ENCODE results near the gene MTCL1. TPM values are rescaled to one million over a fixed set of nuclear protein-coding genes. Genes with fewer than 3 reads are reported as not detected.

The MTCL1 gene
- polyA plus RNA-seq, 3 donors, result not detected

GRCh38 chr18:8685141-8685913 lies 20.0 kb upstream of the MTCL1 start:
- 98% methylated on average over 13 of the region's 13 CpGs for WGBS (ENCODE audit: insufficient coverage)
- H3K4me1 Mint-ChIP-seq, result no peaks in the 10 kb centered on the region
- no peaks in the 10 kb centered on the region for H3K36me3 ChIP-seq (replicated peaks in 1 of 2; ENCODE audit: control insufficient read depth in 1 of 2, insufficient read depth in 2 of 2, low read length in 2 of 2)
- H3K9me3 Mint-ChIP-seq, result no peaks in the 10 kb centered on the region
- no peak for DNase-seq
- H3K4me1 ChIP-seq (ENCODE audit: control insufficient read depth in 1 of 2, insufficient read depth in 2 of 2, low read length in 2 of 2), result no peaks in the 10 kb centered on the region
- no peaks in the 10 kb centered on the region for H3K27me3 ChIP-seq (ENCODE audit: control insufficient read depth in 2 of 2, insufficient read depth in 2 of 2, low read length in 2 of 2)
- H3K27me3 Mint-ChIP-seq (ENCODE audit: low read depth in 3 of 3), result peaks cover 0 to 2% (median 0%) of the 10 kb centered on the region in 3 donors
- no peaks in the 10 kb centered on the region for H3K9me3 ChIP-seq (replicated peaks in 1 of 2; ENCODE audit: control insufficient read depth in 1 of 2, insufficient read depth in 1 of 2, low read length in 2 of 2)
- intact Hi-C loops (cut with micrococcal nuclease), result no loop called here
- no peaks in the 10 kb centered on the region for H3K36me3 Mint-ChIP-seq
- no peaks in the 10 kb centered on the region for H3K79me2 ChIP-seq (ENCODE audit: insufficient read depth, low read length)
- no peaks in the 10 kb centered on the region for H4K20me1 ChIP-seq (ENCODE audit: insufficient read depth, low read length)
- no peak for TF ChIP-seq CTCF (IDR thresholded peaks at IDR 0.05)
- no peak overlapping the region for H3K27ac ChIP-seq (ENCODE audit: low read depth in 1 of 2, low read length in 2 of 2)
- no peak overlapping the region for H3K27ac Mint-ChIP-seq
- no peak overlapping the region for H2AFZ ChIP-seq (ENCODE audit: insufficient read depth, low read depth, low read length, poor library complexity, severe bottlenecking)
- H3K4me3 ChIP-seq (replicated peaks in 1 of 3; ENCODE audit: low read depth in 2 of 3, low read length in 3 of 3), result no peak overlapping the region
- H3K9ac ChIP-seq (ENCODE audit: insufficient read depth, low read length, poor library complexity, severe bottlenecking), result no peak overlapping the region
- no peak overlapping the region for H3K4me3 Mint-ChIP-seq
- H3K4me2 ChIP-seq (replicated peaks; ENCODE audit: extremely low read depth, low read length, poor library complexity, severe bottlenecking), result no peak overlapping the region

- H3K36me3 Mint-ChIP-seq, result no peaks in the 10 kb centered on the region
- WGBS (ENCODE audit: insufficient coverage), result 92% methylated on average over 7 of the region's 8 CpGs
- H4K20me1 ChIP-seq (ENCODE audit: insufficient read depth, low read length), result no peaks in the 10 kb centered on the region
- DNase-seq, result no peak
- no peak overlapping the region for H3K4me3 Mint-ChIP-seq
- H3K27me3 Mint-ChIP-seq (ENCODE audit: low read depth in 3 of 3), result peaks cover 0 to 2% (median 0%) of the 10 kb centered on the region in 3 donors
- H3K27me3 ChIP-seq (ENCODE audit: control insufficient read depth in 2 of 2, insufficient read depth in 2 of 2, low read length in 2 of 2), result no peaks in the 10 kb centered on the region
- no peak overlapping the region for H3K27ac Mint-ChIP-seq
- H3K4me1 Mint-ChIP-seq, result no peaks in the 10 kb centered on the region
- H3K9ac ChIP-seq (ENCODE audit: insufficient read depth, low read length, poor library complexity, severe bottlenecking), result no peak overlapping the region
- no peaks in the 10 kb centered on the region for H3K79me2 ChIP-seq (ENCODE audit: insufficient read depth, low read length)
- H3K9me3 ChIP-seq (replicated peaks in 1 of 2; ENCODE audit: control insufficient read depth in 1 of 2, insufficient read depth in 1 of 2, low read length in 2 of 2), result no peaks in the 10 kb centered on the region
- H2AFZ ChIP-seq (ENCODE audit: insufficient read depth, low read depth, low read length, poor library complexity, severe bottlenecking), result no peak overlapping the region
- no peak for TF ChIP-seq CTCF (IDR thresholded peaks at IDR 0.05)
- no peaks in the 10 kb centered on the region for H3K9me3 Mint-ChIP-seq
- no peaks in the 10 kb centered on the region for H3K36me3 ChIP-seq (replicated peaks in 1 of 2; ENCODE audit: control insufficient read depth in 1 of 2, insufficient read depth in 2 of 2, low read length in 2 of 2)
- no peaks in the 10 kb centered on the region for H3K4me1 ChIP-seq (ENCODE audit: control insufficient read depth in 1 of 2, insufficient read depth in 2 of 2, low read length in 2 of 2)
- H3K4me3 ChIP-seq (replicated peaks in 1 of 3; ENCODE audit: low read depth in 2 of 3, low read length in 3 of 3), result no peak overlapping the region
- H3K4me2 ChIP-seq (replicated peaks; ENCODE audit: extremely low read depth, low read length, poor library complexity, severe bottlenecking), result no peak overlapping the region
- intact Hi-C loops (cut with micrococcal nuclease), result no loop called here
- H3K27ac ChIP-seq (ENCODE audit: low read depth in 1 of 2, low read length in 2 of 2), result no peak overlapping the region
Measured at GRCh38 chr18:8685914-8686216, 19.5 kb upstream of the MTCL1 start.
